NCI-H345 (cell line): ENCODE data around the gene SLAIN2.
"Not testable (repeated sequence)": the region's sequence is repeated elsewhere in the genome, so short reads cannot be mapped to it uniquely, and the experiment has no call there.

Experiments used
- DNase-seq: peaks from one replicate; lab custom pipeline; 2025; lab: John Stamatoyannopoulos, UW

SLAIN2 gene

DNA sequence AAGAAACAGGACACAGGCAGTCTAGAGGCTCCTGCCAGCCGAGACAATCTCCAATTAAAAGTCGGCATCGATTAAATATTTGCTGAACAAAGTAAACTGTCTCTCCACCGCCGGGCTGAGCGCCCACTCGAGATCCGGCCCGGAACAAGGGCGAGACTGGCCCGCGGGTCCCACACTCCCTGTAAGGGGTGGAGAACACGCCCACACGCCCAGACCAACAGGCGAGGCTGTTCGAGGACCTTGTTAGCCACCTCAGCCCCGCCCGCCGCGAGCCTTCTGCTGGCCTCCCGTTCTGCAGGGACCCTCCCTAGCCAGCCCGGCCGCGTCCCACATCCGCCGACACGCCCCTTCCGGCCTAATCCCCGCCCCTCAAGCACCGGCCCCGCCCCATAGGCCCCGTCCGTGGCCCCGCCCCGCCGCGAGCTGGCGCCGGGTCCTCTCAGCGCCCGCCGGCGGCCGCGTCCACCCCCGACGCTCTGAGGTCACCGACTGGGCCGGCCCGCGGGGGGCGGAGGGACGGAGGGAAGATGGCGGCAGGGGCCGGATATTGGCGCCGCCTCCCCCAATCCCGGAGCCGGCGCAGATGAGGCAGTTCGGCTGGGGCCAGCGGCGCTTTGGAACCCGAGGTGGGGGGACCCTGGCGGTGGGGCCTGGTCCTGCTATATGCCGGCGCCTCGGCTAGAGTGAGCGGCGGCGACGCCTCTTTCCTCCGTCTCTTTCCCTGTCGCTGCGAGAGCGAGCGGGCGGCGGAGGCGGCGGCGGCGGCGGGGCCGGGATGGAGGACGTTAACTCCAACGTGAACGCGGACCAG is at the start of gene SLAIN2:
TSS of gene SLAIN2 (plus strand) at position 565 of the 811 bp plus-strand sequence. CDS start at position 776, 211 bp downstream.
- DNase-seq, result peak; percentile 97

DNA sequence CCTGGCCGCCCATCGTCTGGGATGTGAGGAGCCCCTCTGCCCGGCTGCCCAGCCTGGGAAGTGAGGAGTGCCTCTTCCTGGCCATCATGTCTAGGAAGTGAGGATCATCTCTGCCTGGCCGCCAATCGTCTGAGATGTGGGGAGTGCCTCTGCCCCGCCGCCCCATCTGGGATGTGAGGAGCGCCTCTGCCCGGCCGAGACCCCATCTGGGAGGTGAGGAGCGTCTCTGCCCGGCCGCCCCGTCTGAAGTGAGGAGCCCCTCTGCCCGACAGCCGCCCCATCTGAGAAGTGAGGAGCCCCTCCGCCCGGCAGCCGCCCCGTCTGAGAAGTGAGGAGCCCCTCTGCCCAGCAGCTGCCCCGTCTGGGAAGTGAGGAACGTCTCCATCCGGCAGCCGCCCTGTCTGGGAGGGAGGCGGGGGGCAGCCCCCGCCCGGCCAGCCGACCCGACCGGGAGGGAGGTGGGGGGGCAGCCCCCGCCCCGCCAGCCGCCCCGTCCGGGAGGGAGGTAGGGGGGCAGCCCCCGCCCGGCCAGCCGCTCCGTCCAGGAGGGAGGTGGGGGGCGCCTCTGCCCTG is 49.0 kb upstream of the SLAIN2 start:
- not testable (repeated sequence) for DNase-seq

DNA sequence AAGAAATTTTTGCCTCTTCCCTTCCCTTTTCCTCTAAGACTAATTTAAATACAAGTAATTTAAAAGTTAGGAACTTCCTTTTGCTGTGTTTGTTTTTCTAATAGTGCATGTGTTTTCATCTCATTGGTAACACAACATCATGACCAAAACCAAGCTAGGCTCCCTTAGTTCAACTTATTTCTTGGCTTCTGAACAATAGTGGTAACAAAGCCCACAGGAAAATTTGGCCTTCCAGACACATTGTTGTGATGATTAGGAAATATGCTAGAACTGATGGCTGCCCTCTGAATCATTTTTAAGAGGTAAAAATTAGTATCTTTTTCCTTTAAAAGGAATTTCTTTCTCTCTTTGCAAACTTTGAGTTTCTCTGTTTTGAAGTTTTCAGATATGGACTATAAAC is 46.2 kb upstream of the SLAIN2 start:
- no peak for DNase-seq

DNA sequence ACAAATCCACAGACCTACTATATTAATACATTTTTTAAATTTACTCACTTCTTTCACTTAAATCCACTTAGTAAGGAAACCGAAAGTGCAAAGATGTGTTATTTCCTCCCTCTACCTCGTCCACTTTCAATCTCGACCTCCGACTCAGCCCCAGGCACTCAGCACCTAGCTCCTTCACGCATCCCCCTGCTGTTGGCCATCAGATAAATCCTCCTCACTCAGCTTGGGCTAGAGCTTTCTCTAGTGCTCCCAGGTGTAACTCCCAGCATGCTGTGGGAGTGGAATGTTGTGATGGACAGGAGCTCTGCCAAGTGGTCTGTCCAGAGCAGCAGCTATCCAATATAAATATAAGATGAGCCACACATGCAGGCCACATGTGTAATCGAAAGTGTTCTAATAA is 45.0 kb upstream of the SLAIN2 start:
- DNase-seq, result no peak

DNA sequence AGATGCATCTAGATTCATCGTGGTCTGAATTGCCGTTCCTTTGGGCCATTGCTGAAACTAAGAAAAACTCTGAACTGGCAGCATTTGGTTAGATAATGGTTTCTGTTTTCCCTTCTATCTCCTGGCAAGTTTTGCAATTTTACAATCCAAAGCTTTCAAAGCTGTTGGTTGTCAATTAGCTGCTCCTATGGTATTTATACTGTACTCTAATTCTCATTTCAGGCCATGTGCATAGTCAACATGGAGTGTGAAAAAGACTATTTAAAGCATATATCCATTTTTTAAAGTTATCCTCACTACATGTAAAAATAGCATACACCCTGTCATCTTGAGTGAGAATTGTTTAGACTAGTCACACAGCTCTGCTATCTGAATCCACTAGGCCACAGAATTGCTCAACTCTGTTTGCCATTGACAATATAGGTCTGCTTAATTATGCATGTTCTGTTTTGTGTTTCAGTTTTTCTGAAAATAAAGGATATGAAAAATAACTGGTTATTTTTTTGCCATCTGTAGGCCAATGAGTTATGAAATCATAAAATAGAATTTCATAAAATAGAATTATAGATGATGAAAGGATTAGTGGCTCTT is 44.0 kb upstream of the SLAIN2 start:
- DNase-seq, result no peak

DNA sequence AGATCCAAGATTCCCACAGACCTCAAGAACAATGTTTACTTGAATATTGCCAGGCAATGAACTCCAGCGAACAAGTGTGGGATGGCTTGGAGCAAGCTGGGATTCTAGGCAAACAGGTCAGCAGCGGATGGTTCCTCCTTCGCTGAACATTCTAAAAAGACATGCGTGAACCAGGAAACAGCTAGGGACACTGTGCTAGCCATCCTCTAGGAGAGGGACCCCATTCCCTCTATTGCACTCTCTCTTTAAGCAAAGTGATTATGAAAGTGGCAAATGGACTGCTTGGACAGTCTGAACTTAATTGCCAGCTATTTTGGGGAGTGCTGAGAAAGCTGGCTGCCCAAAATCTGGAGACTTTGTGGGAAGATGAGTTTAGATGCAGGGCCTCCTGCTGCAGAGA is 41.8 kb upstream of the SLAIN2 start:
- no peak for DNase-seq

DNA sequence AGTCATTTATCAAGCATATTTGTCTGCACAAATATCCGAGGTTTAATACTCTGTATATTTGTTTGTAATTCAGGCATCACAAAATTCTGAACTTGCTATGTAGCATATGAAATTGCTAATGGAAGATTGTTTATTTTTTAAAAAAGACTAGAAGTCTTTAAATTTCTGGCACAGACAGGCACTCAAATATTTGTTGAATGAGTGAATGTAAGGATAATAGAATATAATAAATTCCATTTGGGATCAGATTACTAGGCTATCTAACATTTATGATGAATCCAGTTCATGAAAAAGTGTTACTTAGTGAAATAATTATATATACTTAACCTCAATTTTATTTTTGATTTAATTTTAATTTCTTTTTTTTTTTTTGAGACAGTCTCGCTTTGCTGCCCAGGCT is 41.3 kb upstream of the SLAIN2 start:
- DNase-seq, result no peak

DNA sequence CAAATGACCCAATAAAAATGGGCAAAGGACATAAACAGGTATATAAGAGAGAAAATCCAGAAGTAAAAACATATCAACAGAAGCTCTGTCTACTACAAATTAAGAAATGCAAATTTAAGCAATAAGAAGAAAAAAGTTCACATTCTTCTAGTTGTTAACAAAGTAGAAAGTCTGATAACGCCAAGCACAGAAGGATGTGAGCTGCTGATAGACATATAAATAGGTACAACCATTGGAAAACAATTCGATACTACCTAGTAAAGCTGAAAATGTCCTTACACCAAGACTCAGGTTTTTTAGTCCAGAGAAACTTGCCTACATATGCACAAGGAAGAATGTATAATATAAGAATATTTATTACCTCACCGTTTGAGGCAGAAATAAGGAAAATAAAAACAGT is 35.8 kb upstream of the SLAIN2 start:
- no peak for DNase-seq

DNA sequence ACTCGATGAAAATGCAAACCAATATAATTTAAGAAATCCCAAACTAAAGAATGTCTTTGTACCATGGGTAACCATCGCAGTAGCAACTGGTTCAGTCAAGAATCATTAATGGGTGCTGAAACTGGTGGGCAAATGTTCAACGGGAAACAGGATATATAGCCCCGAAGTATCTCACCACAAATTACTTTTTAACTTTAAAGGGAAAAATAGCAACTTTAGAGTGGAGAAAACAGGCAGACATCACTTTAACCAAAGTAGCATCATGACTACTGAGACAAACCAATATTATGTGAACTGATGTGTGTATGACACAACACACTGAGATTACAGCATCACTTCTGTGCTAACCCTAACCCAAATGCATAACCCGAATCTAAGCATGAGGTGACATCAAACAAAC is 33.8 kb upstream of the SLAIN2 start:
- no peak for DNase-seq

DNA sequence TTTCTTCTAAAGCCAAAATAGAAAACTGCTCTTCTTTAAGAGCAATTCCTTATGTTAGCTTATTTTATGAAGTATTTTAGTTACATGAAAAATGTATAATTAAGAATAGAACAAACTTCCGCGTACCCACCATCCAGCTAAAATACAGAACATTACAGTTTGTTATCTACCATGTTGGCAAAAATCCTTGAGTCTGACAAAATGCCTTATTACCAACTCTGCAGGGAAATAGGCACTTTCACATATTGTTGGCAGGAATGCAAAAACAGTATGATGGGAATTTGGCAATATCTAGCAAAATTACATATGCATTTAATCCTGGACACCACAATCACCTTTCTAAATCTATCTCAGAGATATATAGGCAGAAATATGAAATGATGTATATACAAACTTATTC is 32.4 kb upstream of the SLAIN2 start:
- no peak for DNase-seq

DNA sequence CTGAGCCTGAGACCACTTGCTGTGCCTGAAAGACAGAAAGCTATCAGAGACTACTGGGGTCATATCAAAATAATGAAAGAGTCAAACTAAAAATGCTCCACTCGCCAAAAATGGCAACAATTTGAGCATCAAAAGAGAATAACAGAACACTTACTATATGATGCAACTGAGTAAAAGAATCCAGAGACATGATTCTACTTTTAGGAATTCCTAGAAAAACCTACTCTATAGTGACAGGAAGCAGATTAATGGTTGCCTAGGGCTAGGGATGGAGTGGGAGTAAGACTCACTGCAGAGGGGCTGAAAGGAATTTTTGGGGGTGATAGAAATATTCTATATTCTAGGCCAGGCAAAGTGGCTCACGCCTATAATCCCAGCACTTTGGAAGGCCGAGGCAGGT is 29.4 kb upstream of the SLAIN2 start:
- DNase-seq, result no peak

DNA sequence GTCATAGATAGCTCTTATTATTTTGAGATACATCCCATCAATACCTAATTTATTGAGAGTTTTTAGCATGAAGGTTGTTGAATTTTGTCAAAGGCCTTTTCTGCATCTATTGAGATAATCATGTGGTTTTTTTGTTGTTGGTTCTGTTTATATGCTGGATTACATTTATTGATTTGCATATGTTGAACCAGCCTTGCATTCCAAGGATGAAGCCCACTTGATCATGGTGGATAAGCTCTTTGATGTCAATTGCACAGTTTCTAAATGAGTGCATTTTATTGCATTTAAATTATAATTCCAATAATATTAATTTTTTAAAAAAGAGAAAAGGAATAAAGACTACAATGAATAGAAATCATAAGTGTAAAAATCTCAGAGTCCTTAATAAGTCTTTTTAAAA is 26.6 kb upstream of the SLAIN2 start:
- DNase-seq, result not testable (repeated sequence)

DNA sequence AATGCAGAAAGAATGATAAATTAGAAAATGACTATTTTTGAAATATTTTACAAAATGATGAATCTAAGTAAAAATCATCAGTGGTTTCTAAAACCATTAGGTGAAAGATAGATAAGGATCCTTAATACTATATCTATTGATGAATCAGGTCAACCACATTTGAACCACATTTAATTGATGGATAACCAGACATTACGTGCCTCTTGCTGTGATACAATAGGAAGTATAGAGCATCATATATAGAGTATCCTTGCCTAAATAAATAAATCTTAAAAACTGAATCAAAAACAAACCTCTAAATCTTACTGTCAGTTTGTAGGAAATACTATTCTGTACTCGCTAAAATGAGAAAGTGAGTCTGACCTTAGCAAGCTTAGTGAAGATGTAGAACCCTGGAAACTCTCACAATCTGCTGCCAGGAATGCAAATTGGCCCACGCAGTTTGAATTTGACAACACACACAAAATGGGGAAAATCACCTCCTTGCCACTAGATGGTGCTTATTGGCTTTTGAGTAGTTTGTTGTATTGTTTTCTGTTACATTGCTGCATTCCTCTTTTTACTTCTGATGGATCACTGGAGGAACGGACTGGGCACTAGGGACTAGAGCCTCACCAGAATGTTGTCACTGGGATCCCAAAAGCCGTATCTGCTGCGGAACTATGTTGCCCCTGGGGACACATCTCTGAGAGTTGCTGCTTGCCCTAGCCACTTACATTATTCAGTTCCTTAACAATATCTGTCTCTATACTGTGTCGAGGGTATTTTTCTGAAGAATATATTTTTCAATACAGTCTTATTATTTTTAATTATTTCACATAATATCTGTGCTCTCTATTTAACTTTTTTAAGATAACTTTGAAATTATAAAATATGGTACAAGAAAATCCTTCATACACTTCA is 25.4 kb upstream of the SLAIN2 start:
- DNase-seq, result peak; percentile 12

DNA sequence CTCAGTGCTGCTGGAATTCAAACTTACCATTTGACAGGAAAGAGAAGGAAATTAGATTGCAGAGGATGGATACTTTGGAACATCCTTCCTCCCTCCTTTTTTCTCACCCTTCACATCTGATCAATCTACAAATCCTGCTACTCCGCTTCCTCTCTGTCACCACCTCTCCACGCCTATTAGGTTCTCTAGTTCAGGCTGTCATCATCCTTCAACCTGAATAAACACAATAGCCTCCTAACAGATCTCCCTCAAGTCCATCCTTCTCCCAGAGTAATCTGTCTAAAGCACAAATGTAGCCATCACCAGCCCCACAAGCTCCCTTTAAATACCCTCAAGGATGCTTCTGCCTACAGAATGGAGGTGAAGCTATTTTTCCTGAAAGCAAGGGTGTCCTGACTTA is 20.0 kb upstream of the SLAIN2 start:
- no peak for DNase-seq

DNA sequence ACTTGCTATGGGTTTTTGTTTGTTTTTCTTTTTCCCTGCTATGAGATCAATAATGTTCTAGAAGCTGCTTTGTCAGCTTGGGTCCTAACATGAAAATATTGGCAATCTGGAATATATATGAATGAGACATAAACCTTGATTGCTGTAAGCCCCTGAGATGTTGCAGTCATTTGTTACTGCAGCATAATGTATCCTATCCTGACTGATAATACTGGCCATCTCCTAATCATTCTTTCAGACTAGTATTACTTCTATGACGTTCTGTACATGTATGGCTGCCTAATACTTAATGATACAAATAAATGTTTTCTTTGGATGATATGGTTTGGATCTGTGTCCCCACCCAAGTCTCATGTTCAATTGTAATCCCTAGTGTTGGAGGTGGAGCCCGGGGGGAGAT is 19.3 kb upstream of the SLAIN2 start:
- DNase-seq, result no peak

DNA sequence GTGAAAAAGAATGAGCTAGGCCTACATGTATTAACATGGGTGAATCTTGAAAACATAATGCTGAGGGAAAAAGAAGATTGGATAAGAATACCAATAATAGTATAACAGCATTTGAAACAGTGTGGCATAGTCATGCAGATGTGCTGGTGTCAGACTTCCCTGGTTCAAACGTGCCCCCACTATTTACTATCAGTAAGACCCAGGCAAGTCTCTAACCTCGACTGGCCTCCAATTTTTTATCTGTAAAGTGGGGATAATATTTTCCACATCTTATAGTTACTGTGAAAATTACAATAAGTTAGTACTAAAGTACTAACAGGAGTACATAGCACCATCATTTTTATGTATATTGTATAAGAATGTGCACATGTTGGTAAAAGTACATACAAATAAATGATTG is 17.0 kb upstream of the SLAIN2 start:
- no peak for DNase-seq

DNA sequence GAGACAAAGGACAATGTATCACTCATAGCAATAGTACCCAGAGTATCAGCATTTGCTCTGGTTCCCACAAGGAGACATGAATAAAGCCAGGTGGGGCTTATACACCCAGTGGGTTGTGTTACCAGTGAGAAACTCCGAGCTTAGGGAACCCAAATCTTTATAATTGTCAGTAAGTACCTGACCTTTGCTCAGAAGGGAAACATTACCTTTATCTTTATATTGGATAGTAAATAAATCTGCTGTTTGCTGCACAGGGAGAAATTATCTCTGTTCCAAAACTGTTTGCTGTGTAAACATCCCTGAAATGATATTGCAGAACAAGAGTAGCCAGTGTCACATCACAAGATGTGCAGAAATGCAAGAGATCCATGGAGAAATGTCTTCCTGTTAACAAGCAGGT is 12.1 kb upstream of the SLAIN2 start:
- no peak for DNase-seq

DNA sequence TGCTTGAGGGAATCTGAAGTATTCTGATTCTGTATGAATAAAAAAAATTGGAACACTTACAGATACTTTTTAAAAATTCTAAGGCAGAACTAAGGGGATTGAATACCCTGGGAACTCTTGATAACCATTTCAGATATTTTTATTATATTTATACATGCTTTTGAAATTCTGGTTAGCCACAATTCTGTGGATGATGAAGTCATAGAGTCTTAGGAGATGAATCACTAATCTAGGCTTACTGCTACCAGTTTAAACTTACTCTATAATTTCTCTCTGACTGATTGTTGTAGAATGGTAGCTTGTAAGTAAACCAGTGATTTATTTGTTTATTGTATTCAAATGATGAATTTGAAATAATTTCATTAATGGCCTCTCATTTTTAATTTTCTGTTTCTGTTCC is 11.4 kb upstream of the SLAIN2 start:
- DNase-seq, result no peak

DNA sequence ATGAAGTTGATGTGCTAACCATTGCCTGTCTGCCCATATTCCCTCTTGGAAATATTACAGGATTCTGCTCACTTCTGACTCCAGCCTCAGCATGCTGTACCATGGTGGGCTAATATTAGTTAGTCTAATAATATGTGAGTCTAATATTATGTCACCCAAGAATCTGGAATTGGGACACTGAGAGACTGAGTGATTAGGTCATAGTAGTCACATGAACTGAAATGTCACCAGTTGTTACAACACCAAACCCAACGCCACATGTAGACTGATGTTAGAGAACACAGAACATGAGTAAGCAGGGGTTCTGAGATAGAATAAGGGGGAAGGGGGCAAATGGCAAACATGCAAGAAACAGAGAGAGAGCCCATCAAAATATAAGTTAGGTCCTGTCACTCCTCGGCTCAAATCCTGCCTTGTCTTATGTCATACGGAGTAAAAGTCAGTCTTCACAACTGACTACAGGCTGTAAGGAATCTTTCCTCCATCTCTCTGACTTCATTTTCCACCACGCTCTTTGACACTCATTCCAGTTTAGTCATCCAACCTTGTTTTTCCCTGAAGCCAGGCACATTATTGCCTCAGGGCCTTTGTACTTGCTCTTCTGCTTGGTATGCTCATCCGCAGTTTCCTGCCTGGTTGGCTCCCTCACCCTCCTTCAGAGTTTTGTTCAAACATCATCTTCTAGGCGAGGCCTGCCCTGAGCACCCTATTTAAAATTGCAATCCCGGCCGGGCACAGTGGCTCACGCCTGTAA is 9.6 kb upstream of the SLAIN2 start:
- DNase-seq, result no peak

DNA sequence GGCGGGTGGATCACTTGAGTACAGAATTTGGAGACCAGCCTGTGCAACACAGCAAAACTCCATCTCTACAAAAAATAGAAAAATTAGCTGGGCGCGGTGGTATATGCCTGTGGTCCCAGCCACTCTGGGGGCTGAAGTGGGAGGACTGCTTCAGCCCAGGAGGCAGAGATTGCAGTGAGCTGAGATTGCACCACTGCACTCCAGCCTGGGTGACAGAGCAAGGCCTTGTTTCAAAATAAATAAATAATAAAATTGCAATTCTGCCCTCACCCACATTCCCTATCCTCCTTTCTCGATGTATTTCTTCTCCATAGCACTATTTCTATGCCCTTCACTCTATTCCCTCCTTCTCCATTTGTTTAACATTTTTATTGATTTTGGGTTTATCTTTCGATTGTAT is 8.7 kb upstream of the SLAIN2 start:
- no peak for DNase-seq

DNA sequence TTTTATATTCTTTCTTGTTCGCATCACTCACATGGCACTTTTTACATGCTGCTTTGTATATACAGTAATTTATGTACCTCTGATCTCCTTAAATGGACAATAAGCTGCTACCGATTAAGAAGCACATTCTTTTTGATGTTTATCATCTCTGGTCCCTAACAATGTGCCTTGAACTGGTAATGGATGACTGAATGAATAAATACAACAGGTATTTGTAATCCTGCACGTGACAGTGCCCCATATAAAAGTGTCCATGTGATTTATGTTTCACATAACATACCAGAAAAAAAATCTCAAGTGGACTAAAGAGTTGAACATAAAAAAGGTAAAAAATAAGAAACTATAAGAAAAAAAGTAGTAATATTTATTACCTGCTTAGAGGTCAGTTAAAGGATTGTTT is 7.7 kb upstream of the SLAIN2 start:
- DNase-seq, result no peak

DNA sequence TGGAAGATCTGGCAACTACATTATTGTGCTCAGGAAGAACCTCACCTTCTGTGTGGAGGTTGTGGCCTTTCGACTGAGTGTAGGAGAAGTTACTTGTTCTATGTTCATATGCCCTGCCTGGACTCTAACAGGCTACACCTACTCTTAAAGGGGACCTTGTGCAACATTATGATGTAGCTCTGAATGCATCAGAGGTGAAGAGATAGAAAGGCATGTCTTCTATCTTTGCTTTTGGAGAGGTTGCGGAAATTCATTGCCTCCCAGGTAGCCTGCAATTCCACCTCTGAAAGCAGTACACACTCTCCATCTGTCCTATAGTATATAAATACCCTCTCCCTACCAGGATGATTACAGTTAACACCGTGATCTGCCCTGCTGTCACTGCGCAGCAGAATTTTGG is 7.1 kb upstream of the SLAIN2 start:
- no peak for DNase-seq
